GM12801 (cell line): ENCODE measurements around the gene CHRNA3.

ENCODE experiments used
- CTCF ChIP-seq: IDR thresholded peaks from one replicate; pipeline ENCODE4 v1.5.1; 2011; ENCODE audit warnings: control low read depth; ENCODE audit not compliant: insufficient read length; ENCODE audit errors: extremely low read depth

Gene CHRNA3

GRCh38 chr15:78627348-78627747 is 6.6 kb upstream of the CHRNA3 start:
- no peak for TF ChIP-seq CTCF

- no peak for TF ChIP-seq CTCF
Measured at GRCh38 chr15:78626381-78626995, 5.7 kb upstream of the CHRNA3 start.

GRCh38 chr15:78625606-78626280 is 4.9 kb upstream of the CHRNA3 start:
- no peak for TF ChIP-seq CTCF

- TF ChIP-seq CTCF = no peak
Measured at GRCh38 chr15:78624651-78625590, 4.1 kb upstream of the CHRNA3 start.

- TF ChIP-seq CTCF = no peak
Measured at GRCh38 chr15:78623786-78624497, 3.1 kb upstream of the CHRNA3 start.

GRCh38 chr15:78621810-78622402 is 1.1 kb upstream of the CHRNA3 start:
- TF ChIP-seq CTCF = no peak
